HG02852 (cell line): ENCODE measurements around the gene CYTH4.

Source experiments
- ATAC-seq: cut with Tn5 transposase; IDR thresholded peaks from one replicate; pipeline ENCODE4 v1.9.1; 2021; ENCODE audit warnings: mild to moderate bottlenecking, moderate library complexity; ENCODE audit not compliant: unreplicated experiment

The CYTH4 gene

DNA sequence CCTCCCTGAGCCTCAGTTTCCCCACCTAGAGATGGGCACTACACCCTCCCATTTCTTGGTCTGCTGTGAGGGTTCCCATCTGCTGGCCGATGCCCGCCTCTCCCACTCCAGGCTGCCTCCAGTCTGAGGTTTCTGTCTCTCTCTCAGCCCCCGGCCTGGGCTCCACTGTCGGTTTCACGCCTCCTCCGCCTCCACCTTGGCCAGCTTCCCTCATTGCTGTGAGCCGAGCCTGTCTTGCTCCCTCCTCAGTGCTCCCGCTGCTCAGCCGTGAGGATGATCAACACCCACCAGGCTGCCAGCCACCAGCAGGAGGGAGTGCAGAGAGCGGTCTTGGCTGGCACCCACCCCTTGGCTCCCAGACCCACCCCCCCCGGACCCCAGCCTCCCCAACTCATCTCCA lies 61.0 kb downstream of the CYTH4 start:
- no peak for ATAC-seq

DNA sequence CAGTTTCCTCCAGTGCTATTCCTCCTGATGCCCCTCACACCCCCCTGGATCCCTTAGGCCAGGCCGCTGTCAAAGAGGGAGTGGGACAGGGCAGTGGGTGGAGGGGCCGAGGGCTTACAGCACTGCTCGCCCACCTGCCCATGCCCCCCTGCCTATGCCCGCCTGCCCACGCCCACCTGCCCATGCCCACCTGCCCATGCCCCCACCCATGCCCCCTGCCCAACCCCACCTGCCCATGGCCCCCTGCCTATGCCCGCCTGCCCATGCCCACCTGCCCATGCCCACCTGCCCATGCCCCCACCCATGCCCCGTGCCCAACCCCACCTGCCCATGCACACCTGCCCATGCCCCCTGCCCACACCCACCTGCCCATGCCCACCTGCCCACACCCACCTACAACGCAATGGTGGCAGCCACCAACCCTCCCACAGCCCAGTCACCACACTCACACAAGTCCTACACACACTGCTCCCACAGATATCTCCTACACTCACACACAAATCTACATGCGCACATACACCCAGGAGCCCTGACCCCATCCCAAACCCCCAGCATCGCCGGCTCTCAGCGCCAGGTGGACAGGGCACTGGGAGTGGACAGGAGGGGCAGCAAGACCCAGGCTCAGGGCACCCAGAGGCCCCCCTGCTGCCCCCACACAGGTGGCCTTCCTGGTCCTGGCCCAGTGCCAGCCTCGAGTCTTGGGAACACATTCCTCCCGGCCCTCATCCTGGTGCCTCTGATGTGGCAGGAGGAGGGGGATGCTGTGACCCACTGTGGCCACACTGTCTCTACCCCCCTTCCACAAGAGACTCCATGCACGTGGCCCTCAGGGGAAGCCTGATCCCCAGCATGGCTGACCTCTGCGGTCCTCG lies 61.8 kb downstream of the CYTH4 start:
- ATAC-seq = no peak

DNA sequence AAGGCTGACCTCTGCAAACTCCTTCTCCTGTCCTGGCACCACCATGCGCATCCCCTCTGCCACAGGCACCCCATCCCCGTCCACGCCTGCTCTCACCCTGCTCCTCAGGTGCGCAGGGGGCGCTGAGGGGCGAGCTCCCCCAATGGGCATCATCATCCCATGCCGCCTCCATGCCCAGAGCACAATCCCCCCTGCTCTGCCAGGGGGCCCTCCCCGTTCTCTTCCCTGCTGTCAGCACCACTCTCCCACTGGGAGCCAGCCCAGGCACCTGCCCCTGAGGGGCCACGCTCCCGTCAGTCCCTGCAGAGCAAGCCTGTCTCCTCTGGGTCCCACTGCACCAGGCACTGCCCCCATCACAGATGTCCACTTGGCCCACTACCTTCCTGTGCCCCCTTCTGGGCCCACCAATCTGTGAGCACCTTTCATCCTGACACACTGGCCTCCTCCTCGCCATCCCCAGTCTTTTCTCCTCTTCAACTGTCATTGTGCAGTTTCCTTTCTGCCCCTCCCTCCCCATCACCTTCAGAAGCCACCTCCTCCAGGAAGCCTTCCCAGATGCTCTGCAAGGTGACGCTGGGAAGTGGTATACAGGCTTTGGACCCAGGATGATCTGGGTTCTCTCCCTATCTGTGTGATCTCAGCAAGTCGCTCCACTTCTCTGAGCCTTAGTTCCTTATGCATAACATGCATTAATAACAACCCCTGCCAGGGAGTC lies 62.6 kb downstream of the CYTH4 start:
- no peak for ATAC-seq

DNA sequence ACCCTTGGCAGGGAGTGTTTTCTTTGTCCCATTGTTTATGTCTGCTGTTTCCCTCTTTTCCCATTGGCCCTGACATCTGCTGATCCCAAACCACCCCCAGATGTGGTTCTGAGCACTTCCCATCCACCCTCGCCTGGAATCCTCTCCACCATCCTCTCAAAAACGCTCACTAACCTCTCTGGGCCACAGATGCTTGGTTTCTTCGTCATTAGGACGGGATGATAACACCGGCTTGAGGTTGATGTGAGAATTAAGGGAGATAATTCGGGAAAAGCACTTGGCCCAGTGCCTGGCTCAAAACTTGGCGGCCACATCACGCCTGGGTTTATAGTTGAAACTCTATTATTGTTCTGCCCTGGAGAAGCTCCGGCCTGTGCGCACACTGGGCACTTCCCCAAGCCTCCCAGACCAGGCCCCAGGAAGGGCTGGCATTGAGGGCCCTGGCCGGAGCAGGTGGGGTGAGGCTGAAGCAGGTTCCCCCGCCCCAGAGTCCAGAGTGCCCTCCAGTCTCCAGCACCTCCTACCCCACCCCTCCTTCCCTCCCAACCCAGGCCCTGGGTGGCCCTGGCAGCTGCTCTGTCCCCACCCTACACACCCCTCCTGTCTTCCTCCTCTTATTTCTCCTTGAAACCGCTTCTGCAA lies 63.7 kb downstream of the CYTH4 start:
- no peak for ATAC-seq

DNA sequence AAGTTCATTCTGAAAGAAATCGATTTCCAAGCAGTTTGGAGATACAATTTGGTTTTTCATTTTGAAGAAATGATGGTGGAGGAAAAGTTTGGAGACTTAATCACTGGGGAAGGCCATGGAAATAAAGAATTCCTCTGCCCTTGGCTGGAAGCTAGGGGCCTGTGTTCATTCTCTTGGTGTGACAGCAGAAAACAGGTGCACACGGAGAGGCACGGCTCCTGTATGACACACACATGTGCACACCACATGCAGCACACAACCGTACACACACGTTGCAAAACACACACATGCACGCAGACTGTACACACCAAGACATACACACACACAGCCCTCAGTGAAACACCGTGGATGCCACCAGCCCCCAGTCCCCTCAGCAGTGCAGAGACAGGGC lies 64.2 kb downstream of the CYTH4 start:
- no peak for ATAC-seq

DNA sequence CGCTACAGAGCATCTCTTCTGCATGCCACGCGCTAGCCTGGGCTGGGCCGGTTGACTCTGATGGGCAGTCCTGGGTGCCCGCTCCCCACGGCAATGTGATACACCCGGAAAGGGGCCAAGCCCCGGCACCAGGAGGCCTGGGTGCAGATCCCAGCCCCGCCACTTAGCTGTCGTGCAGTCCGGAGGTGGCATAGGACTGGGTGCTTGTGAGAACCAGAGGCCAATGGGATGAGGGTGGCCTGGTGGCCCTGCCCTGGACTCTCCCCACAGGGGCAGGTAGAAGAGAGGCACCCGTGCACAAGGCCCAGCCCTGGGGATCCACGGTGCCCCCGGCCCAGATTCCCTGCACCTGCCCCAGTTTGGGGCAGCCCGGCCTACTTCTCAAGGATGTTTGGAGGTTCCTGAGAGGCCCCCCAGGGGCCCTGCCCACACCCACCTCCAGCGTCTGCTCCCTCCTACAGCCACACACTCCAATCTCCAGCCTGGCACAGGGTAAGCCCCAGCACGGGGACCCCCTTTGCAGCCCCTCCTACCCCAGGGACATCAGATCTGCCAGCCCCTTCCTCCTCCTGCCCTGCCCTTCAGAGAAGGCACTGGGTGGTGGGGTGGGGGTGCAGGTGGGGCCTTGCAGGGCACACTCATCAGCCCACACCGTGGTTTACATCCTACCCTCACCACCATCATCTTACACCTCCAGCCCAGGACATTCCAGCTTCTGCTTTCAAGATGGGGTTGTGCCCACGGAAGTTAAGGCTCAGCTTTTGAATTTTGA lies 66.9 kb downstream of the CYTH4 start:
- ATAC-seq = no peak

DNA sequence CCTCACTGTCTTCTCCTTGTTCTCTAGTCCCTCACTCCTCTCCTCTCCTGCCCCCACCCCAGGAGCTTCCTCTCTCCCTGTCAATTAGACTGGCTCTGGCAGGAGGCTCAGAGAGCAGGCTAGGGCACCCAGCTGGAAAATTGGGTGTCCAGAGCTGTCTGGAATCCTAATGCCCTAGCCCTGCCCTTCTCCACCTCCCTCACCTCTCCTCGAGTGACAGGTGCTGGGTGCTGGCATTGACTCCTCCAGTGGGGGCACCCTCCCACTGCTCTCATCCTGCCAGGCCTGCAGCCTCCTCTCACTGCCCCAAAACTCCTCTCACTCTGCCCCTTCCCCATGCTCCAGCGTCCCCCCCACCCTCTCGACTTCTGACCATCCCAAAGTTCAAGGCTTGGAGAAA lies 68.9 kb downstream of the CYTH4 start:
- no peak for ATAC-seq

DNA sequence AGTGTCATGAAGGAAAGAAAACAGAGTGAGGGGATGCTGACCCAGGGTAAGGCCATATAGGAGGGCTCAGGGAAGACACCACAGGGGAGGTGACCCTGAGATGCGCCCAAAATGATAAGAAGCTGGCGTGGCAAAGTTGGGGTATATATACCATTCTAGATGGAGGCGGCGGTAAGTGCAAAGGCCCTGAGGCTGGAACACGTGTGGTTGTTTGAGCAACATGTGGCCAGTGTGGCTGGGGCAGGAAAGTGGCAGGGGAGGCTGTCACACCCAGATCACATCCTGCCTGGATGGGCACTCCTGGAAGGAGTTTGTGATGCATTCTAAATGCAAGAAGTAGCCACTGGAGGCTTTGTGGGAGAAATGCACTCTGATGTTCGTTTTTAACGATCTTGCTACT lies 70.2 kb downstream of the CYTH4 start:
- no peak for ATAC-seq

DNA sequence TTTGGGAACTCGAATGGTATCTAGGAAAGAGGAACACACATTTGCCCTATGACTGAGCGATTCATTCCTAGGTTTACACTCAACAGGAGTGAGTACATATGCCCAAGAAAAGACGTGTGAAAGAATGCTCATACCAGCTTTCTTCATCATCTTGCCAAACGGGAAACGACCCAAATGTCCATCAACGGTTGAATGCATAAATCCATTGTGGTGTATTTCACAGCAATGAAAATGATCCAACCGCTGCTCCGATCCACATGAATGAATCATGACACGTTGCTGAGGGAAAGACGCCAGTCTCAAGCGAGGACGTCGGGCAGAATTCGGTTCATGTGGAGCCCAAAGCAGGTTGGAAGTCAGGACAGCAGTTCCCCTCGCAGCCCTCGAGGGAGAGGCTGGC lies 71.5 kb downstream of the CYTH4 start:
- no peak for ATAC-seq

DNA sequence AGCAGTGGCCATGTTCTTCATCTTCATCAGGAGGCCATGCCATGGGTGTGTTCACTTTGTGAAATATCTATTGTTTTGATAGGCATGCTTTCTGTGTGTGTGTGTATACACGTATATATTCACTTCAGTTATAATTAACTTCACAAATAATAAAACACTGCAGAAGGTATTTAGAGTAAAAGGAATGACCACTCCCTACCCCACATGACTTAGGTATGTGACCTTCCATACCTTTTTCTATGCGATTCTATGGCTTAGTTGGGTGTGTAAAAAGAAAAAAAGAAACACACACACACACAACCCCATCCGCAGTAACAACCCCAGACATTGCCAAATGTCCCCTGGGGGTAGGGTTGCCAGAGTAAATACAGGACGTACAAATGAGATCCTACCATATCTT lies 72.0 kb downstream of the CYTH4 start:
- ATAC-seq = no peak

DNA sequence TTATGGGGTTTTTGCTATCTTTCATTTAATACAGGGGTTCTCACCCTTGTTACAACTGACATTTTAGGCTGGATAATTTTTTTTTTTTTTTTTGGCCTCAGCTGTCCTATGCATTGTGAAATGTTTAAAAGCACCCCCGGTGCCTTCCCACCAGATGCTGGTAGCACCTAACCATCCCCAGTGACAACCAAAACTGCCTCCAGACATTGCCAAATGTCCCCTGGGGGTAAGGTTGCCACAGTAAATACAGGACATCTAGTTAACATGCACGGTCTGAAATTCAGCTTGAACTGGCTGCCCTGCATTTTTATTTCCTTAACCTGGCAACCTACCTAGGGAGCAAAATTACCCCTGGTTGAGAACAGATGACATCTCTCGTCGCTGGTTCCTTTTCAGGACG lies 72.4 kb downstream of the CYTH4 start:
- ATAC-seq = no peak

DNA sequence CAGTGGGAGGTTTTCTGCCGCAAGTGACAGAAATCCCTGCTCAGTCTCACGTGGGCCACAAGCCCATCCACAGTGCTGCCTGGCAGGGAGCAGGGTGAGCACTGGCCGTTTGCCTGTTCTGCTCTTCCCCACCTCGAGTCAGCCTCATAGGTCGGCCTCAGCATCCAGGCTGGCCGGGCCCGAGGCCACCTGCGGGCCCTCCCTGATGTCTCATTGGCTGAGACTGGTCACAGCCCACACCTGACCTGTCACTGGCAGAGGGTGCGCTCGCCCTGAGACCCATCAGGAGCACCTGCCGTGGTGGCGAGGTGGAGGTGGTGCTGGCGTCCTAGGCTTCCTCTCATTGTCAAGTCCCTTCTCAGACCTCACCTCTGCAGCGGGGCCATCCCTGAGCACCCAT lies 72.9 kb downstream of the CYTH4 start:
- ATAC-seq = no peak

DNA sequence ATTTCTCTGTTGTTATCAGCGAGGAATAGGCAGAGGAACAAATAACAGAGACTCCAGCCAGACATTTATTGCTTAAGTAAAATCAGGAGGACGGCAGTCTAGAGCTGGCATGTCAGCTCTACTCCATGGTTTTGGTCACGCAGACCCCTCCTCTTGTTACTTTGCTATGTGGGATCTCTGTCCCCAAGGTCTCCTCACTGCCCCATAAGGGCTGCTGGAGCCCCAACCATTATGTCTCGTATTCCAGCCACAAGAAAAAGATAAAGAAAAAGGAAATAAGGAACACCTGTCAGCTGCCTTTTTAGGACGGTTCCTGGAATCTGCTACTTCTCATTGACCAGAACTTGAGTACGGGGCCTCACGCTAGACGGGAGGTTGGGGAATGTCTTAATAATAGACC lies 74.6 kb downstream of the CYTH4 start:
- no peak for ATAC-seq

DNA sequence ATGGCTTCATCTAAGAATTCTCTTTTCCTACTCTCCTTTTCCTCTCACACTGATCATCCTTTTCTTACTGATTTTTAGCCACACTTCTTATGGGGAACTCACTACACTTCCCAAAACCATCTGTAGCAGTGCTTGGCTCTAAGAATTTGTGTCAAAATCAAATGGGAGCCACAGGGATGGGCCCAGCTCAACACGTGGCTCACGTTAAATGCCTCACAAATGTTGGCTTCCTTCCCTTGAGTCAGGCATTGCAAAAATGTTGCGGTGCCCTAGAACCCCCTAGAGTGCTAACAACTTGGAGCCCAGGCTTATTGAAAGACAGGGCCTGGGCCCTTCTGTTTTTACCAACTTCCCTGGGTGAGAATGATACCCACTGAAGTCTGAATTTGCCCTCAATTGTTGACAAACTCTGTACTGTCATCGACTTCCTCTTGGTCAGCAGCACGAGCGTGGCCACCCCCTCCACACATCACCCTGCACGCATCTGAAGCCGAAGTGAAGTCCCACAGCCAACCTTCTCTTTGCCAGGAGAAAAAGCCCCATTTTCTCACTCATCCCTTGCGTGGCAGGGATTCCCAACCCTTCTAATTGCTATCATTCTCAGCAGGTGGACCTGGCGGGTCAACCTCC lies 75.3 kb downstream of the CYTH4 start:
- no peak for ATAC-seq

DNA sequence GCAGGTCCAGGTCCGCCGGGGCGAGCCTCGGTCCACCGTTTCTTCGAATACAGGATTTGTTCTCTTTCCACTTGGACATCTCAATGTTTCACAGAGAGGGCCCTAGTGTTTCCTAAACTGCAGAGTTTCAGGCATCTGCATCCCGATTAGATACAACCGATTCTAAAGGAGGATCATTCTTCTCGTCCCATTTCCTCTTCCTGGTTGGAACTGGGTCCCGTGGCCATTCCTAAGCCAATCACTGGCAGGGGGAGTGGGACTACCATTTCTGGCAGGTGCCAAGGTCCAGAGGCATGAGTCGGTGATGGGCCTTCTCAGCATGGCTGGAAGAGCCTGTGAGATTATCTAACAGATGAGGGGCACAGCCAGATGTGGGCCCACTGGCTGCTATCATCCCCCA lies 76.1 kb downstream of the CYTH4 start:
- no peak for ATAC-seq

DNA sequence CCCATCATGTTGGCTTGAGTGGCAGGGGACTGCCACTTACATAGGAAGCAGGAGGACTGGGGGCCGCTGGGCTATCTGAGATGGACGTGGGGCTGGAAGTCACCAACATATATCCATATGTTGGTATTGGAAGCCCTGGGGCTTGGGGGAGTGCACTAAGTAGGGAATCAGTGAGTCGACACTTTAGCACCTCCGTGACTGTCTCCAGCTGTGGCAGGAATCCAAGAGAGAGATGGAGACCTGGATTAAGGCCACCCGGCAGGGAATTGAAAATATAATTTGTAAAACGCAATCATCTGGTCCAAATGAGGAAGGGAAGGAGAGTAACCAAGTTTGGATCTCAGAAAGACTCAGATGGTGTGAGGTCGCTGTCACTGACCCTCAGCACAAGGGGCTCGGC lies 76.6 kb downstream of the CYTH4 start:
- no peak for ATAC-seq

DNA sequence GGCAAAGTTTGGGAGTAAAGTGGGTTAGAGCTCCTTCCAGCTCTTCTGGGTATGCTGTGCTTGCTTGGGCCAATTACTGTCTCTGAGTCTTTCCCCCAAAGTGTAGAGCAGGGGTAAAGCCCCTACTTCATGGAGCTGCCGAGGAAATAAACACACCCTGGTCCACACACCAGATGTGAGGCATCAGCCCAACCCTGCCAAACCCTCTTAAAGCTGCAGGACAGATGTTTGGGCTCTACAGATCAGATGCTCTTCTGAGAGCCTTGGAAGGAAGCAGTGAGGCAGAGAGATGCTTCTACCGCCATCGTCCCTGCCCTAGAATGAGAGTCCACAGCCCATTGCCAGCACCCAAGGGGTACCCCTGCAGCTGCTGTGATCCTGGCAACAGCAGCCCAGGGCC lies 80.3 kb downstream of the CYTH4 start:
- ATAC-seq = no peak

DNA sequence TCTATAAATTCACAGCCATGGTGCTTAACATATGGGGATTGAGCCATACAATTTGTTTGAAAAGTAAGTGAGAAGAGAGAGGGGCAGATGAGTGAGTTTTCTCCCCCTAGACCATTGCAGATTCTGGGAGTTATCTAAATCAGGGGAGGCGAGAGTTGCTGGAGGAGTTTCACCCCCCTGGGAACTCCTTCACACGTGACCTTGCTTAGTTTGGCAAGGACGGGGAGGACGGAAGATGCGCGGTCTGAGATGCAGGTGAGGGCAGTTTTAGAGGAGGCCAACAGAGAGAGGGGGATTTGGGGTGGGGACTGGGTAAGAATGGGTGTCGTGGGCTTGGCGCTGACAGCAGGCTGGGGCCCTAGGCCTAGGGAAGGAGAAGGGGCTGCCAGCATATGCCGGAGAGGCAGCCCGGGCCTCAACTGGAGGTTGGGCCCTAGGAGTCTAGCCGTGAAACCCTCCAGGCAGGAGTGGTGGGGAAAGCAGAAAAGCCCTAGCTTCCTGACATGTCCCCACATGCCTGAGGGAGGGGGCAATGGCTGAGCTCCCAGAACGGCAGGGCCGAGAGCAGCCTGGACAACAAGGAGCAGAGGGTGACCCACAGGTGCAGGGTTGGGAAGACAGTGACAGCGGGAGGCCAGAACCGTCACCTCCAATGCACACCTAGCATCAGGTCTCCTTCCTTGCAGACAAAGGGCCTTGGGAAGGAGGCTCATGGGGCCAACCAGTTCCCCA lies 81.1 kb downstream of the CYTH4 start:
- ATAC-seq = no peak
